GM18951 (cell line): ENCODE results near the gene EPB41L4B.

ENCODE experiments used
- POLR2A ChIP-seq: IDR thresholded peaks from 4 replicates; pipeline ENCODE4 v1.6.1; 2011; ENCODE audit warnings: mild to moderate bottlenecking; ENCODE audit not compliant: insufficient read length, insufficient read depth; ENCODE audit errors: extremely low read depth
- in situ Hi-C: fragments of 300-500 bp; cut with MboI; formaldehyde crosslinking; loops from one replicate; pipeline ENCODE4 v1.12.0; 2022; ENCODE audit warnings: low sequenced_read_pairs, mixed read lengths, inconsistent platforms; ENCODE audit not compliant: unreplicated experiment

The EPB41L4B gene

DNA sequence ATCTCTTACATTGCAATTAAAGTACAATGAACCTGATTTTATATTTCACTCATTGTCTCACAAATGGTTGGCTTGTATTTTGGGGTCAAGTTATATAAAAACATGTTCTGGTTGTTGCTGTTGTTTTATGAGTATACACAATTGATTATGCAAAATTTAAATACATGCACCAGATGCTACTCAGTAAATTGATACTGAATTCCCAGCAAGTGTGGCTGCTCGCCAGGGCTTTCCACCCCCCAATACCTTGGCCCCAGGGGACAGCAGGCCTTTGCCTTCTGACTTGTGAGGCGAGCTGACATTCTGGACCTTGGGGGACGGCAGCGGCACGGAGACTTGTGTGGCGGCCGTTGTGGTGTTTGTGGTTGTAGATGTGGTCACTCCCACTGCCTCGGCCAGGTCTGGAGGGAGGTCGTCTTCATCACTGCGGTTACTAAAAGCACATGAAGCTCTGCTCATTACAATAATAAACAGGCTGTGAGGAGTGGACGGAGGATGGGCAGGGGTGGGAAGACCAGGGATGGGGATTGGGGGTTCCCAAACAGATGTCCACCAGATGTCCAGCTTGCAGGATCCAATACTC, 126.8 kb downstream of the EPB41L4B start:
- TF ChIP-seq POLR2A, result no peak
- in situ Hi-C loops, result no loop called here

DNA sequence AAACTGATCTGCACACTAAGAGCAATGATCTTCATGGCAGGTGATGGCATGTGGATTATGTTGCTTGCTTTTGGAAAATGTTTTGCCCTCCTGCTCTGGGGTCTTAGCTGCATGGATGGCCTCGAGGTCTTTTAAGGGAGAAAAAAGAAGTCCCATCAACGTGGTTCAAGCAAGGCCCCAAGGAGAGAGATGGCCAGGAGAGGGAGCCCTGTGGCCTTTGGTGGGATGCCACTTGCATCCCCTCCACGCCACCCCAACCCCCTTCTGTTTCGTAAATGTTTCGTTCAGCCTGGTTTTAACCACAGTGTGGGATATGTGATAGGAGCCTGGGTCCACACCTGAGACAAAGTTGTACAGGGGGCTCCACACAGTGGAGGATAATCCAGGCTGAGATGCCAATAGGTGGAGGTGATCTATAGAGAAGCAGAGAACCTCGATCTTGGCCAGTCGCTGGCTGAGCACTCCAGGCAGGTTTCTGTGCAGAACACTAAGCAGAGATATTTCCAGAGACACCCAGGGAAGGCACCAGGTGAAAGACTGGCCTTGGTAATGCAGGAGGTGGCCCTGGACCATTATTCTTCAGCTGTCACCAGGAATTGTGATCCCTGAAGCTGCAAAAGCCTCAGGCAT, 128.0 kb downstream of the EPB41L4B start:
- in situ Hi-C loops, result no loop called here
- no peak for TF ChIP-seq POLR2A

DNA sequence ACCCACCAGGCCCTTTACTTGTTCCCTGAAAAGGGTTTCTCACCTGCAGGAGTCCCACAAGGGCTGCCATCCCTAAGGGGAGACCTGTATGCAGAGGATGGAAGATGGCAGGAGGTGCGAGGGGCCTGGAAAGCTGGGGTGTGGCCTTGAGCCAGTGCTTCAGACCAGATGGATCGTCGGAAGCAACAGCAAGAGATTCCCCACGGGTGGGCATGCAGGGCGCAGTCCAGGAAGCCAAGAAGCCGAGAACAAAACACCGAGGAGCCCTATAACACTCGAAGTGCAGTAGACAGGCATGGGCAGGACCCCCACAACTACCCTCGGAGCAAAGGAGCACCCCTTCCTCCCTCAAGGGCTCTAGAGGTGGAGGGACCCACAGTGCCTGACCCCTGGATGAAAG, 129.1 kb downstream of the EPB41L4B start:
- in situ Hi-C loops, result no loop called here
- no peak for TF ChIP-seq POLR2A

DNA sequence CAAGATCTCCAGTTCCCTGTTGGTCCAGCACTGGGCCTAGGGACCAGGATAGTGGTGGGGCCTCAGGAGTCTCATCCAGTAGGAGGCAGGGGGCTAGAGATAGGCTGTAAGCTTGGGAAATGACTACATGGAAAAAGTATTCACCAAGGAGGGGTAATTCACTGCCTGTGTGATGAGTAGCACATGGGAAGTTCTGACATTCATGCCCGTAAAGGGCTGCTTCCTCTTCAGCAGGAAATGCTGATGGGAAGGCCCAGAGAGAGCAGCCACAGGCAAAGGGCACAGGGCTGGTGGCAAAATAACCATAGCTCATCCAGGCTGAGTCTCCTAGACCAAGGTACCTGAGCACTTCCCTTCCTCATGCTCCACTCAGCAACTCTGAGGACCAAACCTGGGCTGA, 130.7 kb downstream of the EPB41L4B start:
- in situ Hi-C loops, result no loop called here
- no peak for TF ChIP-seq POLR2A

- TF ChIP-seq POLR2A, result no peak
- in situ Hi-C loops, result no loop called here
These were observed 133.9 kb downstream of the EPB41L4B start for GRCh38 chr9:109186857-109187520.

DNA sequence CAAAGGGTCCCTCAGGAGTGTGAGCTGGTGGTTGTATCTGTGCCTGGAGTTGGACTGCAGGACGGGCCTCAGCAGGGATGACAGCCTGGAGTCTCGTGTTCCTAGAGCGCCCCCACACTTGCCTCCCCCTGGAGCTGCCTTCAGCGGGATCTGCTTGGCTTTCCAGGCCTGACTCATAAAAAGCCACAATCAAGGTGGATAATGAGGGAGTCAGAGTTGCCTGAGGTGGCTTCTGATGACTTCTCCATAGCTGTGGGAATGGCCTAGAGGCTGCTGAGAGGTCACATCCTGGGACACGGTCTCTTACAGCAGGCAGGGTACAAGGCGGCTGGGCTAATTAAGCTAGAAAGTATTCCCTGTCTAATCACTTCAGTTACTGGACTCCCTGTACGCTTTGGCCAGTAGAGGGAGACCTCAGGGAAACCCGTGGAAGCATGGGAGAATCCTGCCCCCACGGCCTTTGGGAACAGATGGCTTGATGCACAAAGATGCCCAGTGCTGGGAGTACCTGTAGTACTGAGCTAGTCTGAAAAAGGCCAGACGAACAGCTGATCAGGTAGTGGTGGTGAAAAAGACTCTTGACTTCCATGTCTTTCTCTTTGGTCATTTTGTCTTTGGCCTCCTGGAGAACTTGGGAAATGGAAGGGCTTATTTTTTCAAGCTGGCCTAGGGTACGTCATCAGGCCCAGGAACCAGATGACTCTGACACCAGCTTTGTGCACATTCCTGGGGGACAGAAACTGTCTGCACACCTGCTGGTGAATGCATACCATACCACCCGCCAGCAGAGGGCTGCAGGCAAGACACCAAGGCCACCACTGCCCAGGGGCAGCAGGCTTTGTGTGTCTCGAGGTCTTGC, 137.7 kb downstream of the EPB41L4B start:
- in situ Hi-C loops, result no loop called here
- TF ChIP-seq POLR2A, result no peak

GRCh38 chr9:109182550-109182939, 138.3 kb downstream of the EPB41L4B start:
- in situ Hi-C loops, result no loop called here
- no peak for TF ChIP-seq POLR2A

- no peak for TF ChIP-seq POLR2A
- in situ Hi-C loops, result no loop called here
These were observed 139.6 kb downstream of the EPB41L4B start for GRCh38 chr9:109181284-109181683.

- in situ Hi-C loops, result no loop called here
- TF ChIP-seq POLR2A, result no peak
These were observed 140.9 kb downstream of the EPB41L4B start for GRCh38 chr9:109179801-109180523.

DNA sequence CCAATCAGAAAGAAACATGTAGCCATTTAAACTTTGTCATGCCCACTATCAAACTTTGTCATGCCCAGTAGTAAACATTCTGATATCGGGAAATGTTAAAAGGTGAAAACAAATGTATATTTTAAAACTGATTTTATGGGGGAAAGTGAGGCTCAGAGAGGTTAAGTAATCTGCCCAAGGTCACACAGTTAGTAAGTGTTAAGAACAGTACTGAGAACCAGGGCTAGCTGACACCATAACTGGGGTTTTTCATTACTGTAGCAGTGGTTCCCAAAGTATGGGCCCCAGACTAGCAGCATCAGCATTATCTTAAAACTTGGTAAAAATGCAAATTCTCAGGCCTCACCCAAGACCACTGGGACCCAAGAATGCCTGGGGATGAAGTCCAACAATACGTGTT, 143.9 kb downstream of the EPB41L4B start:
- no peak for TF ChIP-seq POLR2A

DNA sequence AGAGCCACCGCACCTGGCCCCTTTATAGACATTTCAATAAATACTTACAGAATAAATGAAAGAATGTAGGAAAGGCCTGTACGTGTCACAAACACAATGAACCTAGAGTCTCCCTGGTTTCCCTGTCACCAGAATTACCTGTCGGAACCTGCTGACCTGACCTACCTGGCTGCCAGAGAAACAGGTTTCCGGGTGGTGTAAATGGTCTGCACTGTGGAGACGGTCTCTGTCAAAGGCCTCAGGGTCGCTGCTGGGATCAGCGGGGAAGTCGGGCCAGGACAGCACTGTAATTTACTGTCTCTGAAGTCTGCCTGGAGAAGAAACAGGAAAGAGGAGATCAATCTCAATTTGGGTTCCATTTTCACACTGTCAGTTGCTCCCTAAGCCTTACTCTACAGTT, 144.5 kb downstream of the EPB41L4B start:
- no peak for TF ChIP-seq POLR2A
- in situ Hi-C loops, result no loop called here

More for the DNA sequence above, 143.9 kb downstream of the EPB41L4B start:
- in situ Hi-C loops, result no loop called here

- no peak for TF ChIP-seq POLR2A
- in situ Hi-C loops, result no loop called here
These were observed 147.9 kb downstream of the EPB41L4B start for GRCh38 chr9:109172935-109173334.

GRCh38 chr9:109171926-109172325, 148.9 kb downstream of the EPB41L4B start:
- in situ Hi-C loops, result no loop called here

More at GRCh38 chr9:109171926-109172325, 148.9 kb downstream of the EPB41L4B start:
- TF ChIP-seq POLR2A, result no peak
